ENCODE data around the gene CPNE2. TPM values are rescaled to one million over a fixed set of nuclear protein-coding genes. Genes with fewer than 3 reads are reported as not detected.

Gene CPNE2
- polyA plus RNA-seq, 4 donors, result 3.1 to 22.9 (median 11.5) TPM

GRCh38 chr16:57127037-57127763 lies 34.8 kb downstream of the CPNE2 start:
- H3K9me3 ChIP-seq (ENCODE audit: control insufficient read depth in 2 of 2, insufficient read depth in 1 of 2, low read depth in 1 of 2, low read length in 1 of 2), result no peaks in the 10 kb centered on the region
- FAIRE-seq (no peak), DNase-seq (no peak)
- H3K36me3 ChIP-seq (ENCODE audit: control insufficient read depth in 3 of 3, insufficient read depth in 2 of 3, low read depth in 1 of 3, low read length in 3 of 3), result peaks cover 0 to 48% (median 0%) of the 10 kb centered on the region in 3 donors
- H3K4me1 ChIP-seq (ENCODE audit: control insufficient read depth in 3 of 3, insufficient read depth in 2 of 3, low read depth in 1 of 3, low read length in 2 of 3), result peaks cover 0 to 14% (median 0%) of the 10 kb centered on the region in 3 donors
- no peak overlapping the region for H3K27ac ChIP-seq (ENCODE audit: low read depth in 1 of 3, low read length in 2 of 3)
- 80 to 88% (median 88%) methylated on average over 5 of the region's 5 CpGs for WGBS, 3 donors
- no peaks in the 10 kb centered on the region for H3K27me3 ChIP-seq (ENCODE audit: control insufficient read depth in 3 of 3, insufficient read depth in 3 of 3, low read length in 3 of 3)
- no peak overlapping the region for H3K4me3 ChIP-seq (ENCODE audit: low read depth in 1 of 3, low read length in 3 of 3)

GRCh38 chr16:57127836-57128235 lies 35.5 kb downstream of the CPNE2 start:
- no peak for FAIRE-seq

GRCh38 chr16:57128771-57129389 lies 36.5 kb downstream of the CPNE2 start:
- no peak overlapping the region for H3K4me3 ChIP-seq (ENCODE audit: low read depth in 1 of 3, low read length in 3 of 3)
- no peak overlapping the region for H3K27ac ChIP-seq (ENCODE audit: low read depth in 1 of 3, low read length in 2 of 3)
- peaks cover 0 to 42% (median 0%) of the 10 kb centered on the region in 3 donors for H3K36me3 ChIP-seq (ENCODE audit: control insufficient read depth in 3 of 3, insufficient read depth in 2 of 3, low read depth in 1 of 3, low read length in 3 of 3)
- H3K27me3 ChIP-seq (ENCODE audit: control insufficient read depth in 3 of 3, insufficient read depth in 3 of 3, low read length in 3 of 3), result no peaks in the 10 kb centered on the region
- H3K9me3 ChIP-seq (ENCODE audit: control insufficient read depth in 2 of 2, insufficient read depth in 1 of 2, low read depth in 1 of 2, low read length in 1 of 2), result no peaks in the 10 kb centered on the region
- H3K4me1 ChIP-seq (ENCODE audit: control insufficient read depth in 3 of 3, insufficient read depth in 2 of 3, low read depth in 1 of 3, low read length in 2 of 3), result peaks cover 0 to 28% (median 0%) of the 10 kb centered on the region in 3 donors
- DNase-seq, result no peak
- WGBS, 3 donors, result 71 to 84% (median 83%) methylated on average over 11 of the region's 11 CpGs
- no peak for FAIRE-seq

More at GRCh38 chr16:57127836-57128235, 35.5 kb downstream of the CPNE2 start:
- no peaks in the 10 kb centered on the region for H3K9me3 ChIP-seq (ENCODE audit: control insufficient read depth in 2 of 2, insufficient read depth in 1 of 2, low read depth in 1 of 2, low read length in 1 of 2)
- no peak for DNase-seq
- 88 to 98% (median 90%) methylated on average over 7 of the region's 7 CpGs for WGBS, 3 donors
- H3K36me3 ChIP-seq (ENCODE audit: control insufficient read depth in 3 of 3, insufficient read depth in 2 of 3, low read depth in 1 of 3, low read length in 3 of 3), result peaks cover 0 to 48% (median 0%) of the 10 kb centered on the region in 3 donors
- H3K27me3 ChIP-seq (ENCODE audit: control insufficient read depth in 3 of 3, insufficient read depth in 3 of 3, low read length in 3 of 3), result no peaks in the 10 kb centered on the region
- no peak overlapping the region for H3K4me3 ChIP-seq (ENCODE audit: low read depth in 1 of 3, low read length in 3 of 3)
- no peak overlapping the region for H3K27ac ChIP-seq (ENCODE audit: low read depth in 1 of 3, low read length in 2 of 3)
- H3K4me1 ChIP-seq (ENCODE audit: control insufficient read depth in 3 of 3, insufficient read depth in 2 of 3, low read depth in 1 of 3, low read length in 2 of 3), result peaks cover 0 to 20% (median 0%) of the 10 kb centered on the region in 3 donors

- H3K27ac ChIP-seq (ENCODE audit: low read depth in 1 of 3, low read length in 2 of 3), result no peak overlapping the region
- no peaks in the 10 kb centered on the region for H3K27me3 ChIP-seq (ENCODE audit: control insufficient read depth in 3 of 3, insufficient read depth in 3 of 3, low read length in 3 of 3)
- H3K4me1 ChIP-seq (ENCODE audit: control insufficient read depth in 3 of 3, insufficient read depth in 2 of 3, low read depth in 1 of 3, low read length in 2 of 3), result peaks cover 4 to 38% (median 8%) of the 10 kb centered on the region in 3 donors
- no peak for DNase-seq
- no peak overlapping the region for H3K4me3 ChIP-seq (ENCODE audit: low read depth in 1 of 3, low read length in 3 of 3)
- whole genome bisulfite sequencing, 3 donors, result 94 to 95% (median 94%) methylated on average over 6 of the region's 6 CpGs
- no peaks in the 10 kb centered on the region for H3K9me3 ChIP-seq (ENCODE audit: control insufficient read depth in 2 of 2, insufficient read depth in 1 of 2, low read depth in 1 of 2, low read length in 1 of 2)
- peaks cover 0 to 38% (median 0%) of the 10 kb centered on the region in 3 donors for H3K36me3 ChIP-seq (ENCODE audit: control insufficient read depth in 3 of 3, insufficient read depth in 2 of 3, low read depth in 1 of 3, low read length in 3 of 3)
- FAIRE-seq, result no peak
These were observed 38.6 kb downstream of the CPNE2 start for GRCh38 chr16:57130950-57131321.

GRCh38 chr16:57131351-57131970 lies 39.1 kb downstream of the CPNE2 start:
- no peak overlapping the region for H3K27ac ChIP-seq (ENCODE audit: low read depth in 1 of 3, low read length in 2 of 3)

GRCh38 chr16:57132470-57132869 lies 40.1 kb downstream of the CPNE2 start:
- Histone ChIP-seq H3K36me3 (ENCODE audit: control insufficient read depth in 3 of 3, insufficient read depth in 2 of 3, low read depth in 1 of 3, low read length in 3 of 3) (peaks cover 0 to 45% (median 0%) of the 10 kb centered on the region in 3 donors), H3K4me1 (ENCODE audit: control insufficient read depth in 3 of 3, insufficient read depth in 2 of 3, low read depth in 1 of 3, low read length in 2 of 3) (peaks cover 4 to 38% (median 8%) of the 10 kb centered on the region in 3 donors), H3K27me3 (ENCODE audit: control insufficient read depth in 3 of 3, insufficient read depth in 3 of 3, low read length in 3 of 3) (no peaks in the 10 kb centered on the region), H3K9me3 (ENCODE audit: control insufficient read depth in 2 of 2, insufficient read depth in 1 of 2, low read depth in 1 of 2, low read length in 1 of 2) (no peaks in the 10 kb centered on the region), H3K4me3 (ENCODE audit: low read depth in 1 of 3, low read length in 3 of 3) (no peak overlapping the region), H3K27ac (ENCODE audit: low read depth in 1 of 3, low read length in 2 of 3) (peak overlapping the region in 1 of 3 donors; percentile 67)
- DNase-seq (peak; percentile 72 to 90), FAIRE-seq (no peak)
- 20 to 71% (median 41%) methylated on average over 1 of the region's 1 CpG for WGBS, 3 donors

More at GRCh38 chr16:57131351-57131970, 39.1 kb downstream of the CPNE2 start:
- Histone ChIP-seq H3K36me3 (ENCODE audit: control insufficient read depth in 3 of 3, insufficient read depth in 2 of 3, low read depth in 1 of 3, low read length in 3 of 3) (peaks cover 0 to 39% (median 0%) of the 10 kb centered on the region in 3 donors), H3K4me3 (ENCODE audit: low read depth in 1 of 3, low read length in 3 of 3) (no peak overlapping the region), H3K4me1 (ENCODE audit: control insufficient read depth in 3 of 3, insufficient read depth in 2 of 3, low read depth in 1 of 3, low read length in 2 of 3) (peaks cover 4 to 38% (median 8%) of the 10 kb centered on the region in 3 donors), H3K9me3 (ENCODE audit: control insufficient read depth in 2 of 2, insufficient read depth in 1 of 2, low read depth in 1 of 2, low read length in 1 of 2) (no peaks in the 10 kb centered on the region), H3K27me3 (ENCODE audit: control insufficient read depth in 3 of 3, insufficient read depth in 3 of 3, low read length in 3 of 3) (no peaks in the 10 kb centered on the region)
- FAIRE-seq (no peak), DNase-seq (no peak)
- 73 to 84% (median 78%) methylated on average over 17 of the region's 17 CpGs for WGBS, 3 donors

- FAIRE-seq, result no peak
- Histone ChIP-seq H3K9me3 (ENCODE audit: control insufficient read depth in 2 of 2, insufficient read depth in 1 of 2, low read depth in 1 of 2, low read length in 1 of 2) (no peaks in the 10 kb centered on the region), H3K4me1 (ENCODE audit: control insufficient read depth in 3 of 3, insufficient read depth in 2 of 3, low read depth in 1 of 3, low read length in 2 of 3) (peaks cover 4 to 35% (median 8%) of the 10 kb centered on the region in 3 donors)
These were observed 40.6 kb downstream of the CPNE2 start for GRCh38 chr16:57133031-57133430.

GRCh38 chr16:57133886-57134285 lies 41.5 kb downstream of the CPNE2 start:
- FAIRE-seq (no peak), DNase-seq (no peak)
- H3K27me3 ChIP-seq (ENCODE audit: control insufficient read depth in 3 of 3, insufficient read depth in 3 of 3, low read length in 3 of 3), result no peaks in the 10 kb centered on the region
- WGBS, 3 donors, result 83 to 87% (median 85%) methylated on average over 10 of the region's 10 CpGs
- peaks cover 4 to 35% (median 8%) of the 10 kb centered on the region in 3 donors for H3K4me1 ChIP-seq (ENCODE audit: control insufficient read depth in 3 of 3, insufficient read depth in 2 of 3, low read depth in 1 of 3, low read length in 2 of 3)
- no peaks in the 10 kb centered on the region for H3K9me3 ChIP-seq (ENCODE audit: control insufficient read depth in 2 of 2, insufficient read depth in 1 of 2, low read depth in 1 of 2, low read length in 1 of 2)
- H3K27ac ChIP-seq (ENCODE audit: low read depth in 1 of 3, low read length in 2 of 3), result no peak overlapping the region
- H3K36me3 ChIP-seq (ENCODE audit: control insufficient read depth in 3 of 3, insufficient read depth in 2 of 3, low read depth in 1 of 3, low read length in 3 of 3), result peaks cover 0 to 45% (median 0%) of the 10 kb centered on the region in 3 donors
- no peak overlapping the region for H3K4me3 ChIP-seq (ENCODE audit: low read depth in 1 of 3, low read length in 3 of 3)

More at GRCh38 chr16:57133031-57133430, 40.6 kb downstream of the CPNE2 start:
- Histone ChIP-seq H3K36me3 (ENCODE audit: control insufficient read depth in 3 of 3, insufficient read depth in 2 of 3, low read depth in 1 of 3, low read length in 3 of 3) (peaks cover 0 to 46% (median 0%) of the 10 kb centered on the region in 3 donors), H3K27me3 (ENCODE audit: control insufficient read depth in 3 of 3, insufficient read depth in 3 of 3, low read length in 3 of 3) (no peaks in the 10 kb centered on the region), H3K4me3 (ENCODE audit: low read depth in 1 of 3, low read length in 3 of 3) (no peak overlapping the region), H3K27ac (ENCODE audit: low read depth in 1 of 3, low read length in 2 of 3) (peak overlapping the region in 1 of 3 donors; percentile 55)
- no peak for DNase-seq
- 61 to 67% (median 64%) methylated on average over 4 of the region's 4 CpGs for WGBS, 3 donors
